OCI-LY3 (cell line): ENCODE measurements around the gene IGFBP6.

Source experiments
- H2AFZ ChIP-seq: fragments of 200-600, 300-600 bp; shearing (Covaris generic); 2 replicates; pipeline ENCODE4 v1.6.0; 2014; ENCODE audit warnings: antibody characterized with exemption, low read depth, low read length
- H3K27ac ChIP-seq: fragments of 200-600, 300-600 bp; sonication (generic); 2 replicates; pipeline ENCODE4 v1.5.1; 2014; ENCODE audit warnings: mild to moderate bottlenecking, low read length, moderate library complexity, mixed read lengths
- H3K27me3 ChIP-seq: fragments of 200-600, 300-600 bp; sonication (generic); 2 replicates; pipeline ENCODE4 v1.6.1; 2014; ENCODE audit warnings: low read depth, low read length, mixed read lengths
- H3K36me3 ChIP-seq: fragments of 200-600, 300-600 bp; sonication (generic); replicated peaks from 2 replicates; pipeline ENCODE3; 2014; ENCODE audit warnings: low read depth, low read length, mixed read lengths
- H3K4me1 ChIP-seq: fragments of 300-600, 200-600 bp; sonication (generic); 2 replicates; pipeline ENCODE4 v1.6.1; 2014; ENCODE audit warnings: low read length, mixed read lengths
- H3K4me2 ChIP-seq: fragments of 200-600, 300-600 bp; sonication (generic); 2 replicates; pipeline ENCODE4 v1.6.1; 2014; ENCODE audit warnings: low read length, mixed read lengths
- H3K4me3 ChIP-seq: fragments of 300-600, 200-600 bp; sonication (generic); 2 replicates; pipeline ENCODE4 v1.5.1; 2014; ENCODE audit warnings: antibody characterized with exemption, mild to moderate bottlenecking, low read length, moderate library complexity
- H3K79me2 ChIP-seq: fragments of 300-600, 200-600 bp; shearing (Covaris generic); 2 replicates; pipeline ENCODE4 v1.6.1; 2014; ENCODE audit warnings: mild to moderate bottlenecking, low read length, mixed read lengths
- H3K9ac ChIP-seq: fragments of 300-600, 200-600 bp; shearing (Covaris generic); 2 replicates; pipeline ENCODE4 v1.6.0; 2014; ENCODE audit warnings: mild to moderate bottlenecking, low read length, moderate library complexity
- H3K9me3 ChIP-seq: fragments of 200-600, 300-600 bp; shearing (Covaris generic); 2 replicates; pipeline ENCODE4 v1.6.1; 2014; ENCODE audit warnings: low read length, mixed read lengths; ENCODE audit not compliant: insufficient read depth
- H4K20me1 ChIP-seq: fragments of 200-600, 300-600 bp; sonication (generic); 2 replicates; pipeline ENCODE4 v1.6.1; 2016; ENCODE audit warnings: low read length, mixed read lengths; ENCODE audit not compliant: insufficient read depth
- EZH2phosphoT487 ChIP-seq: fragments of 200-600 bp; shearing (Covaris generic); IDR thresholded peaks from 2 replicates; pipeline ENCODE4 v1.6.1; 2018; ENCODE audit warnings: antibody characterized with exemption, mixed run types, low read depth
- TF ChIP-seq, protein P1 (sequence below): fragments of 200-600, 300-600 bp; sonication (generic); IDR thresholded peaks from 2 replicates; pipeline ENCODE4 v1.5.1; 2014; ENCODE audit warnings: antibody characterized with exemption, low read length, low read depth

Gene IGFBP6

DNA sequence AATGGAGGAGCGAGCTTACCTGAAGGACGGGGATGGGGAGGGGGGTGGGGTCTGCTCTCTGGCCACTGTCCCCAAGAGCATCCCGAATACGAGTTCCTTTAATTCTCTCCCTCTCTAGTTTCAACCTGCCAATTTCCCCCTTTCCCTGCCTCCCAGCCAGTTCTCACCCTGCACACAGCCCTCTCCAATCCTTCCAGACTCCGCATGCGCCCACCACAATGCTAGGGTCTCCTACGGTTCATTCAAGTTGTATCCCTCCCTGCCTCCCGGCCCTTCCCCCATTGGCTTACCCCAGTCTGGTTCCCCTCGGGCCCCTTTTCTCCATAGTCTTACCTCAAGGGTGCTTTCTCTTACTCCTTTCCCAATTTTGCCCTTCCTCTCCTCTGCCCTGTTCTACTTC lies 708 bp upstream of the IGFBP6 start:
- Histone ChIP-seq H3K79me2 (no peaks in the 10 kb centered on the region), H3K9me3 (no peaks in the 10 kb centered on the region), H3K4me1 (peaks cover 18% of the 10 kb centered on the region), H4K20me1 (no peaks in the 10 kb centered on the region), H3K36me3 (no peaks in the 10 kb centered on the region), H3K4me2 (peak overlapping the region; percentile 95), H2AFZ (no peak overlapping the region; the same call in 1 of the 2 replicates), H3K27ac (no peak overlapping the region), H3K9ac (no peak overlapping the region), H3K4me3 (peak overlapping the region; percentile 79), H3K27me3 (peaks cover 20% of the 10 kb centered on the region)
- TF ChIP-seq, protein P1, sequence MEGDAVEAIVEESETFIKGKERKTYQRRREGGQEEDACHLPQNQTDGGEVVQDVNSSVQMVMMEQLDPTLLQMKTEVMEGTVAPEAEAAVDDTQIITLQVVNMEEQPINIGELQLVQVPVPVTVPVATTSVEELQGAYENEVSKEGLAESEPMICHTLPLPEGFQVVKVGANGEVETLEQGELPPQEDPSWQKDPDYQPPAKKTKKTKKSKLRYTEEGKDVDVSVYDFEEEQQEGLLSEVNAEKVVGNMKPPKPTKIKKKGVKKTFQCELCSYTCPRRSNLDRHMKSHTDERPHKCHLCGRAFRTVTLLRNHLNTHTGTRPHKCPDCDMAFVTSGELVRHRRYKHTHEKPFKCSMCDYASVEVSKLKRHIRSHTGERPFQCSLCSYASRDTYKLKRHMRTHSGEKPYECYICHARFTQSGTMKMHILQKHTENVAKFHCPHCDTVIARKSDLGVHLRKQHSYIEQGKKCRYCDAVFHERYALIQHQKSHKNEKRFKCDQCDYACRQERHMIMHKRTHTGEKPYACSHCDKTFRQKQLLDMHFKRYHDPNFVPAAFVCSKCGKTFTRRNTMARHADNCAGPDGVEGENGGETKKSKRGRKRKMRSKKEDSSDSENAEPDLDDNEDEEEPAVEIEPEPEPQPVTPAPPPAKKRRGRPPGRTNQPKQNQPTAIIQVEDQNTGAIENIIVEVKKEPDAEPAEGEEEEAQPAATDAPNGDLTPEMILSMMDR, result no peak
- no peak for TF ChIP-seq EZH2phosphoT487

DNA sequence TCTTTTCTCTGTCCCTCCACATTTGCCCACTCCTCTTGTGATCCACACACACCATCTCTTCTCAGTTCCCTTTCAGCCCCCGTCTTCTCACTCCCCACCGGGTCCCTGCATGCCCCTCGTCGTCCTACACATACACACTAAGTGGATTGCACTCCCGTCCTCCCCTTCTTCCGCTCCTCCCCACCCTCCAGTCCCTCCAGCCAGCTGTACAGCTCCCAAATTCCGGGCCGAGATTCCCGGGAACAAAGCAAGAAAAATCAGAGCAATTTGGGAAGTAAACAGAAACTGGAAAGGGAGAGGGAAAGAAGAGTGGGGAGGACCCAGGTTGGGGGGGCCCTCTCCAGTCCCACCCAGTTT lies 282 bp upstream of the IGFBP6 start:
- no peaks in the 10 kb centered on the region for H3K36me3 ChIP-seq
- H3K4me1 ChIP-seq, result peaks cover 18% of the 10 kb centered on the region
- peak overlapping the region; percentile 79 for H3K4me3 ChIP-seq
- H3K79me2 ChIP-seq, result no peaks in the 10 kb centered on the region
- peak overlapping the region; percentile 51; the same call in 1 of the 2 replicates for H3K9ac ChIP-seq
- TF ChIP-seq, protein P1, result no peak
- TF ChIP-seq EZH2phosphoT487, result no peak
- no peaks in the 10 kb centered on the region for H4K20me1 ChIP-seq
- H3K4me2 ChIP-seq, result peak overlapping the region; percentile 95
- peaks cover 20% of the 10 kb centered on the region for H3K27me3 ChIP-seq
- no peak overlapping the region for H3K27ac ChIP-seq
- H2AFZ ChIP-seq, result peak overlapping the region; percentile 95
- H3K9me3 ChIP-seq, result no peaks in the 10 kb centered on the region

DNA sequence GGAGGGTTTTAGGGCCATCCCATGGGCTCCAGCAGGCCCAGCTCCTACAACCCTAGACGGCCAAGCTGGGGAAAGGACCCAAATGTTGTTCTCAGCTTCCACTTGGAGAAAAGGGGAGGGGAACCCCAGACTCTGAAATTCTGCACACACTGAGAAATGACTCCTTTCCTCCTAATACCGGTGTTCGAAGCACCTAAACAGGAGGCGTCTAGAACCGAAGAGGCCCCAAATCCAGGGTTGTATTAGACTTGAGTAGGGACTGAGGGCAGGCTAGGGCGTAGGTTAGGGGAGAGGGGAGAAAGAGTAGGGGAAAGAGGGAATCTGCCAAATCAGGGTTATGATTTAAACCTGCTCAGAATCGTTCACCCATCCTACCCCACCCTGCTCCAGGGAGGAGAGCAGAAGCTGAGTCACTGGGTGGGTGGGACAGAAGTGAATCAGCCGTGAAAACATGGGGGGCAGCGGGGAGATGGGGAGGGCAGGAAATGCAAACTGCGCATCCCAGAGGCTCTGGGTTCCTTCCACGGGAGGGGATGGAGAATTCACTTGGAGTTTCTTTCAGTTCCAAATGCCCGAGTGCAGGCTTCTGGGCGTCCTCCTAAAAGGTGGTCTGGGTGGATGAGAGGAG lies 1.0 kb downstream of the IGFBP6 start:
- H3K4me2 ChIP-seq, result peak overlapping the region; percentile 95
- no peaks in the 10 kb centered on the region for H3K79me2 ChIP-seq
- peak overlapping the region; percentile 79 for H3K4me3 ChIP-seq
- H3K27me3 ChIP-seq, result peaks cover 20% of the 10 kb centered on the region
- peak overlapping the region; percentile 51 for H3K9ac ChIP-seq
- H2AFZ ChIP-seq, result peak overlapping the region; percentile 95
- peaks cover 18% of the 10 kb centered on the region for H3K4me1 ChIP-seq
- no peaks in the 10 kb centered on the region for H4K20me1 ChIP-seq
- H3K27ac ChIP-seq, result no peak overlapping the region
- no peaks in the 10 kb centered on the region for H3K36me3 ChIP-seq
- TF ChIP-seq EZH2phosphoT487, result no peak
- TF ChIP-seq, protein P1, result no peak
- H3K9me3 ChIP-seq, result no peaks in the 10 kb centered on the region

DNA sequence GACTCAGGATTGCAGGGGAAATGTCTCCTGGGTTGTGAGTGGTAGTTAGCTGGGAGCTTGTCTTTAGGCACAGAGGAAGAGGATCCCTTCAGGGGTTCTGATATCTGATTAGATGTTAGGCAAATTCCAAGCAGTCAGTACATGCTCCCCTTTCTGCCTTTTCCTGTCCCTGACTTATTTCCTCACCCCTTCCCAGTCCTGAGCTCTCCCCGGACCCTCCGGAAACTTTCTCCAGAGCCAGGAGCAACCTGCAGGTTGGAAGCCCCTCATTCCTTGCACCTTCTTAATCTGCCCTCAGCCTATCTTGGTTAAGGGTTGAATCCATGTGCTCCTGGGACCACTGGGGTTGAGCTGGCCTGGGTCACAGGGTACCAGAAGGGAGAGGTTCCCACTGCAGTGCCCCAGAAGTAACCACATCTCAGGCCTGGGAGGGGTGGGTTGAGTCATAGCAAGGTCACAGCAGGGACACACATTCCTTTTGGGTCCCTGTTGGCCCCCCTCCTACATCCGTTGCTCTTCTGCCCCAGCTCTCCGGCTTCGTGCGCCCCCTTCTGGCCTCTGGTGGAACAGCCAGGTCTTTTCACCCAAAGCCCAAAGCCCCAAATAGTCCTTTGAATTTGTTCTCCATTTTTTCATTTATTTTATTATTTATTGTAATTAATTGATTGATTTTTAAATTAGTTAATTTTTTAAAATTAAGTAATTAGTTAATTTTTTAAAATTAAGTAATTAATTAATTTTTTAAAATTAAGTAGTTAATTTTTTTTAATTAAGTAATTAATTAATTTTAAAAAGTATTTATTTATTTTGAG lies 1.8 kb downstream of the IGFBP6 start:
- Histone ChIP-seq H3K4me1 (peaks cover 18% of the 10 kb centered on the region), H3K27ac (no peak overlapping the region), H3K4me3 (no peak overlapping the region), H2AFZ (no peak overlapping the region), H3K9me3 (no peaks in the 10 kb centered on the region), H3K79me2 (no peaks in the 10 kb centered on the region), H3K9ac (no peak overlapping the region), H4K20me1 (no peaks in the 10 kb centered on the region), H3K27me3 (peaks cover 20% of the 10 kb centered on the region), H3K36me3 (no peaks in the 10 kb centered on the region), H3K4me2 (peak overlapping the region; percentile 95)
- TF ChIP-seq, protein P1, result peak; percentile 88
- no peak for TF ChIP-seq EZH2phosphoT487
